ENCODE results near the gene SMIM38.

Gene SMIM38

DNA sequence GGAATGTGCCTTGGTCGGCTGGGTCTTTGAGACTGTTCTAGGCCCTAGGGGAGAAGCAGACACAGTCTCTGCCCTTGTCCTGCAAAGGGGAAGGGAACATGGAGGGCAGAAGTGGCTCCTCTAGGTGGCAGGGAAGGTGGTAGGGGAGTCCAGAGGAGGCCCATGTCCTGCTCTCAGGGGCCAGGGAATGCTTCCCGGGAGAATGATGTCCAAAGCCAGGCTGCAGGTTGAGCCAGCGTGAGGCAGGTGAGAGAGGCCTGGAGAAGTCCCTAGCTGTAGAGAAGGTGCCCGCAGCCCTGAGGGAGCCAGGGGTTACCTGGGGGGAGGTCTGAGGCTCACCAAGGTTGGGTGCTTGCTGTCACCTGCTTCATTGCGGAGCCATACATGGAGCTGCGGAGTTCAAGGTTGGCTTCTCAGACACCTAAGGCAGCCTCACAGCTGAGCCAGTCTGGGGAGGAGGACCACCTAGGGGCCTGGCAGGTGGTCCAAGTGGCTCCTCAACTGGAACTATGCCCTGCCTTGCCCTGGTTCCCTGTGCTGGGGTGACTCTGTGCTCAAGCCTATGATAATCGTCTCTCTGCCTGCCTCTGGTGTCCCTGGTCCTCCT lies 46.1 kb downstream of the SMIM38 start:
- DNase-seq (ENCODE audit: low read depth in 2 of 3, low spot score in 2 of 3): no peak

DNA sequence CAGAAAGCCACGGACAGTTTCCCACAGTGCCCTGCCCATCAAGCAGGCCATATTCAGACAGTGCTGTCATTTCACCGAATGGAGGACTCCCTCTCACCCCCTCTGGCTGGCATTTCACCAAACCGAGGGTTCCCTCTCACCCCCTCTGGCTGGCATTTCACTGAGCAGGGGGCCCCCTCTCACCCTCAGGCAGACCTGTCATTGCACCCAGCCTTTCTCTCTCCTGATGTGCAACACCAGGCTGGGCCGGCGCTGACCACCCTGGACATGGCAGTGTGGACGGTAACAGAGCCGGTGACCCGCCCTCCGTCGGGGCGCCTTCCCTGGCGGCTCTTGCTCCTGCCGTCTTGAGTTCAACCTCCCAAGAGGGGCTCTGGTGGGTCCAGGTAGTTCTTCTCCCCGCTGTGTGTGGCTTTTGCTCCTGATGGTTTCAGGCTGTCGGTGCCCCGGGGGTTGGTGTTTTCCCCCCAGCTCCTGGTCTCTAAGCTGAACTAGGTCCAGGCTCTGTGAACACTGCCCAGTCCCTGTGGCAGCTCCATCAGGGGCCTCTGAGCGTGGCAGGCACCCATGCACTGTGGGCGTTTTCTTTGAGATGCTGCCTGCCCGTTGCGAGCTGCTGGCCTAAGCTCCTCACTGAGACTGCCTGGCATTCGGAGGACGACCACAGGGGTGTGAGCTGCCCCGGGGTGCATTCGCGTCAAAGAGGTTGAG lies 46.9 kb downstream of the SMIM38 start:
- no peak for DNase-seq (ENCODE audit: low read depth in 2 of 3, low spot score in 2 of 3)

DNA sequence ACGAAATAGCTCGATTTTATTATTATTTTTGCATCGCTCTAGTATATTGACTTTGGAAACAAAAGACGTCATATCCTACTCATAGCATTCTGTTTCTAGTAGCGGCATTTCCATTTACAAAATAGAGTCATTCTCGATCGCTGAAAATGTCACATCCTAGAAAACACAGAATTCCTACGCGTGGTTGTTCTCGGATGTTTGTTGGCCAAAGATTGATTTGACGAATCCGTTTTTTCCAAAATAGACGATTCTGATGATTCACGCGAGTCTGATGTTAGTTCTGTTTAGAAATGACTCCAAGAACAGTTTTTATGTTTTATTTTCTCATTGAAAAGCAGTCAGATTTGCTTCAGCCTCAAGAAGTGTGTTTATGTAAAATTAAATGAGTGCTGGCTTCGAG lies 47.6 kb downstream of the SMIM38 start:
- DNase-seq (ENCODE audit: low read depth in 2 of 3, low spot score in 2 of 3): no peak

DNA sequence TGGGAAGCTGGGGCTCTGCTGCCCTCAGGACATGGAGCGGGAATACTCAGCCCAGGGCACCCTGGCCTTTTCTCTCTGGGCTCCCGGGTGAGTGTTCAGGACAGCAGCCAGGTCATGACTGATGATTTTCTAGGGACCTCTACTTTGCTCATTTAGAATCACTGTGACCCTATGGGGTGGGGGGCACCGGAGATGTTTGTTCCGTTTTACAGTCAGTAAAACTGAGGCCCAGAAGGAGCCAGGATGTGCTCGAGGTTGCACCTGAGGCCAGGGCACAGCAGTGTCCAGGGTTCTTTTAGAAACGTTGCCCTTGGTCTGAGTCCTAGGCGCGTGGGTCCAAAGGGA lies 48.1 kb downstream of the SMIM38 start:
- DNase-seq (ENCODE audit: low read depth in 2 of 3, low spot score in 2 of 3): no peak

DNA sequence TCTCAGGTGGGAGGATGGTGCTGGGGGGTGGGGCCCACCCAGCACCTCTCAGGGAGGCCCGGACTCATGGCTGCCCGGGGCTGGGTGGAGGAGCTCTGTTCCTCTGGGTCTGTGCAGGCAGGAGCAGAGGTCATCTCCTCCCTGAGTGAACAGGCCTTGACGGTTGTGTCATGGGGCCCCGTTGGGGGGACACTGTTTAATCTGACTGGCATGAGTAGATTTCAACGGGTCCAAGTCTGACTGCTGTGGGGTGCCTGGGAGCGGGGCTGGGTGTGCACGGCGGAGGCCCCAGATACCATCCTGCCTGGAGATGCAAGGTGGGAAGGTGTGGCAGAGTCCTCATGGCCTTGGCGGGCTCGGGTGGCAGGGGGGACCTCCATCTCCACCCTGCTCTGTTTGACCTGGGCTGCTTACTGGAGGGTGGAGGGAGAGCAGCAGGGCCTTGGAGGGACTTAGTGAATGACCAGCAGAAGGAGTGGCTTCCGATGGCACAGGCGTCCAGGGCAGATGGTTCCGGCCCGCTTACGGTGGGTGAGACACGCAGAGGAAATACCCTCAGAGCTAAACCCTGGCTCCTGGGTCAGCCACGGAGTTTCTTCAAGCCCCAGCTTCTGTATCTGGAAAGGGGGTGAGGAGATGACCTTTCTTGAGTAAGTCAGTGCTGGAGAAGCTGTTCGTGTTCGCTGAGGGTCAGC lies 48.7 kb downstream of the SMIM38 start:
- DNase-seq (ENCODE audit: low read depth in 2 of 3, low spot score in 2 of 3): no peak

DNA sequence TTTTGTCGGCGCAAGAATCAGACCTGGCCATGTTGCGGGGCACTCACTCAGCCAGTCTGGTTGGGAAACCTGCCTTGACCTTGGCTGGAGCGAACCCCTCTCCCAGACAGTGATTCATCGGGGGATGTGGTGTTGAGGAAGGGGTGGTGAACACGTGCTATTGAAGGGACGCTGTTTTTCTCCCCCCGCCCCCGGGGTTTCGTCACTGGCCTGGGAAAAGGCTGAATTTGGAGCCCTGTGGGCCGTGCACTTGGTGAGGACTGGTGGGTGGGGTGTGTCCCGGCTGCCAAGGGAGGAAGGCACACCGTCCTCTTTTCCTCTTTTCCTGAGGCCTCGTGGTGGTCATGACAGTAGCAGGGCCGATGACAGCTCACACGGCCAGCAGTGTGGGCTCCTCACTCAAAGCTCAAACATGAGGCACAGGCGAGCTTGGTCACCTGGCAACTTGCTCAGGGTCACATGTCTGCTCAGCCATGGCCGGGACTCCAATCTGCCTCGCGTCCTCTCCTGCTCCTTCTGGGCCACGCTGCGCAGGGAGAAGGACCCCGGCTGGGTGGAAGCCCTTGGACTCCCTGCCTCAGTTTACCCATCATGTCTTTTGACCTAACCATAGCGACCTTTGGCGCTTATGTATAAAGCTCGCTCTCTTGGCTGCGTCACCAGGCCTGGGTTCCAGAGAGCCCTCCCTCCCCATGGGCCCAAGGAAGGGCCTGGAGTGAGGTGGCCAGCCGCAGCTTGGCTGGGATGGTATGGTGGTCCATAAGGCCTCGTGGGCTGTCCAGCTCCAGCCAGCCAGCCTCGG lies 49.4 kb downstream of the SMIM38 start:
- DNase-seq (ENCODE audit: low read depth in 2 of 3, low spot score in 2 of 3): no peak

Measured in activated CD8-positive, alpha-beta memory T cell treated with anti-CD3 and anti-CD28 coated beads for 48 hours (primary cell).